NOMO-1 treated with dmso at 0.1 percent for 144 hours (cell line): ENCODE results near the gene NPLOC4.

ENCODE experiments used
- DNase-seq: peaks from one replicate; lab custom pipeline; 2025; ENCODE audit not compliant: unreplicated experiment; lab: John Stamatoyannopoulos, UW

Gene NPLOC4

DNA sequence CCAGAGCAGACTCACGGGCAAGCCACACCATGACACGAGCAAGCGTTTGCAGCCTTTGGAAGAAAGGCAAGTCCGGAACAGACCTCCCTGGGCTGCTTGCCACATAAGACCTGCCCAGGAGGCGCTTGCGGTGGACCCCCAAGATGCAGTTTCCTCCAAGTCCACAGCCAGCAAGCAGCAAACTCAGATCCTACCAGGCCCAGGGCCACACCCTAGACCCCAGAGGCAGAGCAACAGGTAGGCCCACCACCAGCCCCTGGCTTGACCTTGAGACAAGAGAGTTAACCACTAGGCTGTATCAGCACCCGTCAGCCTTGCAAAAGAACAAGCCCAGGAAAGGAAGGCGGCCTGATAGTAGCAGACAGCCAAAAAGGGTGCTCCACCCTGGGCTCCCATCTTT lies 87.1 kb downstream of the NPLOC4 start:
- DNase-seq, result no peak

DNA sequence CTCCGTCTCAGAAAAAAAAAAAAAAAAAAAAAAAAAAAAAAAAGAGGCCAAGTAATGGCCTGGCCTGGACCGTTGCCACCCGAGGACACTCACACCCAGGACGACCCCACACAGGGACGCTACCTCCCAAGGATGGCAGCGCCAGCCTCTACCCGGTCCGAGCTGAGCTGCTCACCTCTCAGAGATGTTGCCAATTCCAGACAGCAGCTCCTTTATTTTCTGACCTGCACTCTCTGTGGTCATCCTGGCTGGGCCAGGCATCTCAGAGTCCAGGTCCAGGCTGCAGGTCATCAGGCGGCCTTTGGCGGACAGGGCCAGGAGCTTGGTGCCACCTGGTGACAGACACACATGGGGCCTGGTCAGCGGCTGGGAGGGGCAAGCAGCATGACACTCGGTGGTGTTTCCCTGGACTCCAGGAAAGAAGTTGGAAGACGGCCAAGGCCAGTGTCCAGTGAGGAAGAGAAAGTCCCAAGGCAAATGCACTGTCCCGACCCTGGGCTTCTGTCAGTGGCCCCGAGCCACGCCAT lies 87.8 kb downstream of the NPLOC4 start:
- no peak for DNase-seq

DNA sequence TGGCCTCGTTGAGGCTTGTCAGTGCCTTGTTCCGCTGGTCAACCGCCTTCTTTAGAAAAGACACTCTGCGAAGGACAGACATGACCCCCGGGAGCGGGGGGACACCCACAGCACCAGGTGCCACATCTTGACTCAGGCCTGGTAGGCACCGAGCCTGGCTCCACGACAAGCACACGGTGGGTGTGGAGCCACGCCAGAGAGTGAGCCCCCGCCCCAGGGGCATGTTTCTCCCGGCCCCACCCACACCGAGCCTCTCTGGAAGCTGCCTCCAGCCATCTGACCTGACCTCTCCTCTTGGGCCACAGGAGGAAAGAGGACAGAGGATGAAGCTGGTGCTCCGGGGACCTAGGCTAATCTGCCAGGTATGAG lies 89.3 kb downstream of the NPLOC4 start:
- no peak for DNase-seq

DNA sequence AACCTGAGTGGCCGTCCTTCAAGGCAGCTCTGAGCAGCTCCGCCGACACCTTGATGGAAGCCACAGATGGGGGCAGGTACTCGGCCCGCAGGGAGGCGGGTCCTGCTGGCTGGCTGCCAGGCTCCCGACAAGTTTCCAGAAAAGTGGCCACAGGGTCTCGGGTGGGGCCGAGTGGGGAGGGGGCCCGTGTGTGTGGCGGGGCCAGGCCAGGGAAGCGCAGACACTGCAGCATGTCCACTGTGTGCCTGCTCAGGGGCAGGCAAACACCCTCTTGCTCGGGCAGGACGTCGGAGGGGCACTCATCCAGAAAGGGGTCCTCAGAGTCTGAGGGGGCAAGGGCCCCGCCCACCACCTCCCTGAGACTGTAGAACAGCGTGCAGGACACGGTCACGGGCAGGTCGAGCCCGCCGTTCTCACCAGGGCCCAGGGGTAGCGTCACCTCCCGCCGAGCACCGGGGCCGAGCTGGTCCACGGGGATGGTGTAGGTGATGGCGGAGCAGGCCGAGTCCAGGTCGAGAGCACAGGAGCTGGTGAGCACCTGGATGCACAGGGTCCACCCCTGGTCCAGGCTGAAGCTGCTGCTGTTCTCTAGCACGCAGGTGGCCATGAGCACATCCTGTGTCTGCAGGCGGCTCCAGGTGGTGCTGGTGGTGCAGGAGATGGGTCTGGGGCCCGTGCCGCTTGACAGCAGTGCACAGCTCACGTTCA lies 89.9 kb downstream of the NPLOC4 start:
- no peak for DNase-seq

DNA sequence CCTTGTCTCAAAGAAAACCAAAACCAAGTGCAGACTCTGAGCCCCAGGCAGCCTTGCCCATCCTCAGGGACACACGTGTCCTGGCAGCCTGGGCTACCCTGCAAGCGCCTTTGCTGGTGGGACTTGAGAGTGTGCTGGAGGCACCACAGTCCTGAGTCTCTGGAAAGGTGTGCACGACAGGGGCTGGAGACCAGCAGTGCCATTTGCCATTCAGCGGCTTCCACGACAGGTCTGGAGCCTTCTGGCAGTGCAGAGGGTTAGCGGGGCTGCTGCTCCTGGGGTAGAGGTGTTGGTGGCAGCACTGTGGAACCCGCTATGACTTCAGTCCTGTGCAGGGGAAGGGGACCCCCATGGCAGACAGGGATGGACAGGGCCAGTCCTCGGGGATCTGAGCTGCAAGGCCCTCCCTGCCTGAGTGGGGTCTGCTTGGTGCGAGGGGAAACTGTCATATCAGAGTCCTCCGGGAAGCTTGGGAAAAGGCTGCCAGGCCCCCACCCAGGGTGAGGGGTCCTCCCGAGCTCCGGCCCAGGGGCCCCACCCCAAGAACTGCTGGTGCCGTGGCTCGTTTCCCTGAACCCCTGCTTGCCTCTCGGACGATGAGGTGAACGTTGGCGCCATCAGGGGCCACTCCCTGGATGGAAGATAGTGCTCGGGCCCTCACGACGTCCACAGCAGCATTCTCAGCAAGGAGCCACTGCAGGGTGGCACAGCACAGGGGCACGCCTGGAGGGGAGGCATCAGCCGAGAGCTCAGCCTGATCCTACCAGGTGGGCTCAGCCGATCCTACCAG lies 91.6 kb downstream of the NPLOC4 start:
- no peak for DNase-seq

DNA sequence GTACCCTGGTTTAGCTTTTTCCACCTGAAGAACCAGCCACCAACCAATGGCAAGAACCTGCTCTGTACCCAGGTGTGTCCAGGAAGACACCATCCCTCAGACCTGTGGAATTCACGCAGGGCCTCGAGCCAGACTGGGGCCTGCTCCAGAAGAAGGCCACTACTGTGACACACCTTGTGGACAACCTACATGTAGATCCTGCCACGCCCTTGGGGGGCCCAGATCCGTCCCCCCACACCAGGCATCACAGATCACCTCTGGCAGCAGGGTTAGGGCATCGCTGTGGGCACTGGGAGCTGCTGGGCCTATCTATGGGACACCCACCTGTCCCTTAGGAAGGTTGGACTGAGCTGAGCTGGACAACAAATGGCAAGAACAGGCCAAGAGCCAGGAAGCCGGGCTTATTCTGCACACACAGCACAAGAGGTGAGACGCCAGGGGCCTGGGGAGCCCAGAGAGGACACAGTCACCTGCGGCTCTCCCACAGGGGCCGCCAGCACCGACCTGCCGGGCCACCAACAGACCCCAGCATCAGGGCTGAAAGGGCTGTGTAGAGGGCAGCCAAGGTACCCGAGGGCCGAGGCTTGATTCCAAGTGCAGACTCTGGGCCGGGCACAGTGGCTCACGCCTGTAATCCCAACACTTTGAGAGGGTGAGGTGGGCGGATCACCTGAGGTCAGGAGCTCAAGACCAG lies 92.5 kb downstream of the NPLOC4 start:
- DNase-seq, result no peak

DNA sequence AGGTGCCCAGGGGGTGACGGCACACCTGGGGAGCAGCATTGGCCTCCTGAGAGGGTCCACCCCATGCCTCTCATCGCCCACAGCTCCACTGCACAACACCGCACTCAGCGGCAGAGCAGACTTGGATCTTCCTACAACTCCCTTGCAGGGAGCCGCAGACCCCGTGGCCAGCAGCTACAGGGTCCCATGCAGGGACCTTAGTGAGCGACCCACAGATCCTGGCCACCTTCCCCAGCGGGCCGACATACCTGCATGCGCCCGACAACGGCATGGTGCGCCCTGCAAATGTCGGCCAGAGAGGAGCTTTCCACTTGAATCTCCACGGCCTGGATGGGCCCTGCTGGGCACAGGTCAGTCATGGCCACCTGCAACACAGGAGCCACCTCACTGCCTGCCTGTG lies 93.2 kb downstream of the NPLOC4 start:
- DNase-seq, result no peak

DNA sequence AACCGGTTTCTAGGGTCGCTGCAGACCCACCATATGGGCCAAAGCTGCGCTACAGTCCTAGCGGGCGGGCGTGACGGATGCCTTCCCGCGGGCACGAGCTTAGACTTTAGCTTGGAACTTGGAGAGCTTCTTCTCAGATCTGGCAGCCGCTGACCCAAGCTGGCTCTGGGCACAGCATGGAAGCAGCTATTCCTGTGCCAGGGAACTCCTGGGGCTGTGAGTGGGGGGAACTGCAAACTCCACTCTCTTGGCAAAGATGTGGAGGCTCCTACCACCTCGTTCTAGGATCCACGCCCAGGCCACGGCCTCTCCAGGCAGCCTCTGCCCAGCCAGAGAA lies 93.6 kb downstream of the NPLOC4 start:
- DNase-seq, result no peak

DNA sequence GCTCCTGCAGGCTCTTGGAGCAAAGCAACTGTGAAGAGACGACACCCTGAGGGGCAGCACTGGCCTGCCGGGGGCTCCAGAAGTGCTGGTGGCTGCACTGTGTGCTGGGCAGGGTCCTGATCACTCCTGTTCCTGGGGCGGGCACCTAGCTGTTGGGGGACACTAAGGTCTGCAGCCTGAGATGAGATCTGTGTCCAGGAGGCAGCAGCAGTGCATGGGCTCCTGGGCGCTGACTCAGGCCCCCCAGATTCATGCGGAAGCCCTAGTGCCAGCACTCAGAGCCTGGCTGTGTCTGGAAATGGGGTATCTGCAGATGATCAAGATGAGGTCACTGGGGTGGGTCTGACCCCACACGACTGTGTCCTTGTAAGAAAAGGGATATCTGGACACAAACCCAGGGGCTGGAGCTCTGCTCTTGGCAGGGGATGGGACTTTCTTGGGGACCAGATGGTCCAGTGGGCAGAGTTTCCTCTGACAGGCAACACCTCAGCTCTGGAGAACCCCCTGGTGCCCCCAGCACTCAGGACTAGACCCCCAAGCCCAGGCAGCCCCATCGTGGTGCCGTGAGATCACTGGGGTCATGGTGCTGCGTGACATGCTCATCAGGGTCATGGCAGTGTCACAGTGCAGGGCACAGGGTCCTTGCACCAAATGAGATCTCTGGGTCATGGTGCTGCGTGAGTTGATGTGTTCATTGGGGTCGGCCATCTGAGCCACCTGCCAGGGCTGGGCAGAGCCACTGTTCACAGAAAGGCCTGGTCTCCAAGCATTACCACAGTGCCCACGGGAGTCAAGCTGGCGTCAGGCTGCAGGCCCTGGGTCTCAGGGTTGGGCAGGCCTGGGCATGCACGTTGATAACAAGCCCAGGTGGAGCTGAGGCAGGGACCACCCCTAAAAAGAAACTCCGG lies 94.2 kb downstream of the NPLOC4 start:
- DNase-seq, result no peak

DNA sequence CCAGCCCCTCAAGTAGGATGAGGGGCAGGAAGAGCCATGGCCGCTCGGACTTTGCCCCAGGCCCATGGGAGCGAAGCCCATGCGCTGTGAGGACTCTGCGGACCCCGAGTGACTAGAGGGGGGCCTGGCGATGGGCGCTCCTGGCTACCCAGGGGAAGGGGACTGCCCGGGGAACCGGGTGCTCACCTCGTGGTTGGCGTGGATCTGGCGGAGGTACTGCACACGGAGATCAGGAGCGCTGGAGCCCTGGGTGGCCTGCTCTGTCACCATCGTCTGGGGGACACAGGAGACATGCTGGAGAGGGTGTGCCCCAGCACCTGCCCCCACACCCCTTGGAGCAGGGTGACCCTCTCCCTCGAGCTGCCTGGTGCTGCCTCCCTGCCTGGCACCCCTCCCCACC lies 95.8 kb downstream of the NPLOC4 start:
- no peak for DNase-seq

DNA sequence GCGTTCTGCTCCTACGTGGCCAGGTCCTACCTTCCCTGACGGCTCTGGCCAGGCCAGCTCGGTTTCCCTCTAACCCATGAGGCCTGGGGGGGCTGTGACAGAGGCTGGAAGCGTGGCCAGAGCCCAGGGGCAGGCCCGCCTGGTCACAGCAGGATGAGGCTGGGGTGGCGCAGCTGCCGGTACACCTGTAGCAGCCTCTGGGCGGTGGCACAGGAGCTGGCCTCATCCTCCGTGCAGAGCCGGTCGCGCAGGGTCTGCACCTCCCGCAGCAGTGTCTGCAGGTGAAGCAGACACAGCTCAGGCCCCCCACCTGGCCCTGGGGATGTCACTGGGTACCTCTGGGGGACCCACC lies 96.3 kb downstream of the NPLOC4 start:
- DNase-seq, result no peak

DNA sequence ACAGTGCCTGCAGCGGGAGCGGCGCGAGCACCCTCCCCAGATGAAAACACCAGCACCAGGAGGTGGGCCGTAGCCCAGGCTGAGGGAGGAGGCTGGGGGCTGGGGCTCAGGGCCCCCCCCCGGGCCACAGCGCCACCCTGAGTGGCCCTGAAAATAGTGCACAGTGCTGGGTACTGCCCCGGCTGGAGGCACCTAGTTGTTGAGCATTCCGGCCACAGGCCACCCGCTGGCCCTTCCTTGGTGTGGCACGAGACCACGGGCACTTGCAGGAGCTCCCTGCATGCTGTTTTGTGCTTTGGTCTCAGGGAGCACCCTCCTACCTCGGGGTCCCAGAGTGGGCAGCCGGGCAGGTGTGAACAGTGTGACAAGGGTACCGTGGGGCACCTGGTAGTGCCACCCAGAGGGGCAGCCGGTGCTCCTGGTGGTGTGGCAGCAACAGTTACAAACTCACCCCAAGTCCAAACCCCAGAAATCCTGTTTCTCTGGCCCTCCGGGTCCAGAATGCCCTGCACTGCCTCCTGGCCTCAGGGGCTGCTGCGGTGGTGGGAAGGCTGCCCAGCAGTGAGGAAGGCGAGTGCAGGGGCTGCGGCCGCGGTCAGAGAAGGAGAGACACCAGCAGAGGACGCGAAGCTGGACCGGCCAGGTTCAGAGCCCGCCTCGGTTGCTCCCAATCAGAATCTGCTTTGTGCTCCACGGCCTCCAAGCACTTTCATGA lies 96.8 kb downstream of the NPLOC4 start:
- DNase-seq, result no peak

DNA sequence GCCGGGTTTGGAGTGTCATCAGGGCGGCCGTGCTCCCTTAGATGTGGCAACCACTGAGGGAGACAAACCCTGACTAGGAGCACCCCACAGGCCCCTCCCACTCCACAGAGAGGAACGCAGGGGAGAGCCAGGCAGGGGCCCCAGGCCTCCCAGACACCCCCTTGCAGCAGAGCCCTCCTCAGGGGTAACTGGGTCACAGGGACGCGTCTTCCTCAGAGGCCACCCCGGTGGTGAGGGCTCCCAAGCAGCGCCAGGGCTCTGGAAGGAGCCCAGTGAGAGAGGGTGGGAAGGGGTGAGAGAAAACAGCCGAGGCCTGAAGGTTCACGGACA lies 97.4 kb downstream of the NPLOC4 start:
- DNase-seq, result no peak

DNA sequence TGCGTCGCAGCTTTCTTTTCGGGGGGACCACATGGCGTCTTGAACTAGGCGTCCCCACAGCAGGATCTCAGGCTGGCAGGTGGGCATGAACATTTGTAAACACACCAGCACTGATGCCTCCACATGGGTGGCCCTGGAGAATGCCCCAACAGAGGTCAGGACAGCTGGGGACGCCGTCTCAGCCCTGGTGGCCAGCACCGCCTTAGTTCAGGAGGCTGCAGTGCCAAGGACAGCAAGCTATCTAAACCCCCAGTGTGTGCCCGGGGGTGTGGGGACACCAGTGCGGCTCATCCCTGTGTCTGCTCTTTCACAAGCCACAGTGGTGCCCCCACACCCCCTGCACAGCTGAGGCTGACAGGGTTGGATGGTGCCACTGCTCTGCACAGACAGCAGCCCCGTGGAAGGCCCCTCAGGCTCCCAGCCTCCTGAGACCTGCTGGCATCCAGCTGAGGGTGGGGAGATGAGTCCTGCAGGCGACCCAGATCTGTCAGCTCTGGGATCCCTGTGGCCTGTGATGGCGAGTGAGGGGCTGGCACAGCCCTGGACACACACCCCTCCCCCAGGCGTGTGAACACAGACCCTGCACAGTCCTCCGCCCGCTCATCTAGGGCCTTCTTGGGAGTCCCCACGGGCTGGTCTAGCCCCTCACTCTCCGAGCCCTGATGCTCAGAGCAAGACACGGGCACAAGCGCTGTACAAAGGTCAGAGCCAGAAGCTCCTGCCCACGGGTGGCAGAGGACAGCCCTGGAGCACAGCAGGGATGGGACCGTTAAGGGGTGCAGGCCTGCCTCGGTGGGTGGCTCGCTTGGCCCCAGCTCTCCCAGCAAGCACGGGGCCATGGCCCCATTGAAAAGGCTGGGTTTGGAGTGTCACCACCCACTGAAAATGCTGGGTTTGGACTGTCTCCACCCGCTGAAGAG lies 98.0 kb downstream of the NPLOC4 start:
- DNase-seq, result no peak

DNA sequence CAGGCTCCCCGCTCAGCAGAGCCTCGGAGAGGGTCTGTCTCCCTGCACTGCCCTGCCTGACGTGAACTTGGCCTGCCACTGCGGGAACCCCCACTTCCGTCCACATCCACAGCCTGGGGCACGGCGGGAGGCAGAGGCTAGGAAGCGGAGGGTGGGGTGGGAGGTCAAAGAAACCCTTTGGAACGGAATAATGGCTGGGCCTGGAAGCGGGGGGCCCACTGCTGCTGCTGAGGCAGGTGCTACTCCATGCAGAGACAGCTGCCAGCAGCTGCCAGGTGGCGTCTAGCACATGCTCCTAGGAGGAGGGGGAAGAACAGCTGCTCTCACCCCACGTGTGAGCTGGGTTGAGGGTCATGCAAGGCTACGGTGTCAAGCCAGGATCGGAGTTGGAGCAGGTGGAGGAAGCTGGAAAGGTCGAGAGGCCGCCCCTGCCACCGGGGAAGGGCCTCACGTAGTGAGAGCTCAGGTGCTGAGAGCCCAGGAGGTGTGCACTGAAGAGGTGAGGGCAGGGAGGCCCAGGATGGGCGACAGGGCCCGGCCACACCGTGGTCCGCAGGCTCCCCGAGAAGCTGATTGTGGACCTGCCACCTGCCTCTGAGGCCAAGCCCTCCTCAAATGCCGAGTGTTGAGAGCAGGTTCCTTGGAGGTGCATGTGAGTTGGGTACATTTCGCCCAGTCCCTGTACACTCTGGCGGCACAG lies 98.9 kb downstream of the NPLOC4 start:
- DNase-seq, result no peak

DNA sequence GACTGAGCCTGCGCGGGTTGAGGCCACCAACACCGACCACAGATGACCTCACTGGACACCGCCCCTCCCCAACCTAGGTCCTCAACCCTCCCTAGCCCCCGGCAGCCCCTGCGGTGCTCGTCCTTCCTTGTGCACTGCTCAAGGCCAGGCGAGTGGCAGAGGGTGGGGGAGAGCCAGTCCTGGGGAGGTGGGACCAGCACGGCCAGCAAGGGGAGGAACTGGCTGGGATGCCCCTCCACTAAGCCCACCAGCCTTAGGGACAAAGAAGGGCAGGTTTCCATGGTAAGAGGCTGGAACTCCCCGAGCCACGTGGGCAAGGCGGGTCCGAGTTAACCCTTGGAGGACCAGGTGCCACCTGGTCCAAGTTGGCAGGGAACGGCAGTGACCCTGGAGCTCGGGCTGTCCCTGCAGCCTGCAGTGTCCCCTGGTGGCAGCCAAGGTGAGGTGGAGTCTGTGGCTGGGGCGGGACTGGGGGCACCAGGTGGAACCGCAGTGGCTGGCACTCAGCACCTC lies 99.5 kb downstream of the NPLOC4 start:
- no peak for DNase-seq

DNA sequence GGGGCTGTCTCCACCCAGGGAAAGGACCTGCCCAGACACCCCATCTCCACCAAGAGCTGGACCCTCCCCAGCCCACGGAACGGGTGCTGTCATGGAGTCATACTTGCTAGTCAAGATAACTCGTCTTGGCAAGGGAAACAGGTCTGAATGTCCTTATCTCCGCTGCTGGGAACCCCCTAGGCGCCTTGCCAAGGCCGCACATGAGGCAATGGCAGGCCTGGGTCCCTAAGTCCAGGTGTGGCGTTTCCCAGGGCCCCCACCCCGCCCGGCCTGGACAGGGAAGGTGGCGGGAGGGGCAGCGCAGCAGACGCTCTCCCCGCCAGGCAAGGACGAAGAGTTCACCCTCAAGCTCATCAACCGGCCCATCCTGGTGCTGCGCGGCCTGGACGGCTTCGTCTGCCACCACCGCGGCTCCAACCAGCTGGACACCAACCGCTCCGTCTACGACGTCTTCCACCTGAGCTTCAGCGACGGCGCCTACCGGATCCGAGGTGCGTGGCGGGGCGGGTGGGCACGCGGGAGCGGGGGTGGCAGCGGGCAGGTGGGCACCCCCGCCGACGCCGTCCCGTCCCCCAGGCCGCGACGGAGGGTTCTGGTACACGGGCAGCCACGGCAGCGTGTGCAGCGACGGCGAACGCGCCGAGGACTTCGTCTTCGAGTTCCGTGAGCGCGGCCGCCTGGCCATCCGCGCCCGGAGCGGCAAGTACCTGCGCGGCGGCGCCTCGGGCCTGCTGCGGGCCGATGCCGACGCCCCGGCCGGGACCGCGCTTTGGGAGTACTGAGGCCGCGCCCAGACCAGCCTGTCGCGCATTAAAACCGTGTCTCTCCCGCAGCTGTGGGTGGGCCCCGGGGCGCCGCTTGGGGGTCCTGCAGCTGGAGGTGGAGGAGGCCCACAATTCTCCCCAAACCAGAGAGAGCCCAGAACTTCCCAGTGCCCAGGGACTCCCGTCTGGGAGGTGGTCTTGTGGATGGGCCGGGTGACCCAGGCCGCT lies 100.3 kb downstream of the NPLOC4 start:
- DNase-seq, result no peak
